HG02938 (cell line): ENCODE data around the gene SLC3A2.
"Not testable (repeated sequence)": the region's sequence is repeated elsewhere in the genome, so short reads cannot be mapped to it uniquely, and the experiment has no call there.

Source experiments
- ATAC-seq: cut with Tn5 transposase; IDR thresholded peaks from one replicate; pipeline ENCODE4 v1.9.1; 2021; ENCODE audit warnings: mild to moderate bottlenecking, moderate library complexity; ENCODE audit not compliant: unreplicated experiment

SLC3A2 gene

DNA sequence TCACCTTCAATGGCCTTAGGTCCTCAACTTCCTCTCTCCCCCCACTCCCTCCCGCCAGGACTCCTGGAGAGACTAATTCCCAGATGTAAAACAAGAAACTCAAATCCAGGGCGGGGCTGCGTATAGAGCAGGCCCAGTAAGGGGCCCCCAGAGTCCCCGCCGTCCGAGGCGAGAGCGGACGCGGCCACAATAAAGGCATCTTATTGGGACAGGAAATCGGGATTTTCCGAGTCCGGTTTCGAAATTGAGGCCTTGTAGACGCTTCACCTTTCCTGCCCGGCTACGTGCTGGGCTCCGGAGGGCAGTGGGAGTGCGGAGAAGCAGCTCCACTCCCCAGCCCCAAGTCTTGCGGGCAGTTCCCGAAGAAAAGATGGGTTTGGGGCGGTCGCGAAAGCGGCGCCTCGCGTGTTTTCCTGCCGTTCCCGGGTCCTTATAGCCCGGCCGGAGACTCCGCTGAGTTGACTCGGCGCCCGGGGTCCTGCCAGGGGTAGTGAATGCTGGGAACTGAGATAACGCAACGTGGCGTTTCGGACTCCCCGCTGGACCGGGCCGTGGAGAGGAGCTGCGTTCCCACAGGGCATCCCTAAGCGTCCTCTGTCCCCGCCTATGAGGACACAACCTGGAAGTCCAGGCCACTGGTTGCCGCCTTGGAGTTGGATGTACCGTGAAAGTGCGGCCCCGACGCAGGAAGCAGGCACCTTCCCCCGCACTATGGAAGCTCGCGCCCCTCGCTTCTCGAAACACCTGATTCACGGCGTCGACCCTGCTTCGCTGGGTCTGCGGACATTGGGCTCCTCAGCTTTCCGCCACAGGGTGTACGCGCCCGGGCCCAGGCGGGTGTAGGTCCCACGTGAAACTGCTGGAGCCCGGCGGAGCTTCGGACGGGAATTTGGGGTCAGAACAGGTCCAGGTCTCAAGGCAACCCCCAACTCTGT lies 45.3 kb downstream of the SLC3A2 start:
- no peak for ATAC-seq

DNA sequence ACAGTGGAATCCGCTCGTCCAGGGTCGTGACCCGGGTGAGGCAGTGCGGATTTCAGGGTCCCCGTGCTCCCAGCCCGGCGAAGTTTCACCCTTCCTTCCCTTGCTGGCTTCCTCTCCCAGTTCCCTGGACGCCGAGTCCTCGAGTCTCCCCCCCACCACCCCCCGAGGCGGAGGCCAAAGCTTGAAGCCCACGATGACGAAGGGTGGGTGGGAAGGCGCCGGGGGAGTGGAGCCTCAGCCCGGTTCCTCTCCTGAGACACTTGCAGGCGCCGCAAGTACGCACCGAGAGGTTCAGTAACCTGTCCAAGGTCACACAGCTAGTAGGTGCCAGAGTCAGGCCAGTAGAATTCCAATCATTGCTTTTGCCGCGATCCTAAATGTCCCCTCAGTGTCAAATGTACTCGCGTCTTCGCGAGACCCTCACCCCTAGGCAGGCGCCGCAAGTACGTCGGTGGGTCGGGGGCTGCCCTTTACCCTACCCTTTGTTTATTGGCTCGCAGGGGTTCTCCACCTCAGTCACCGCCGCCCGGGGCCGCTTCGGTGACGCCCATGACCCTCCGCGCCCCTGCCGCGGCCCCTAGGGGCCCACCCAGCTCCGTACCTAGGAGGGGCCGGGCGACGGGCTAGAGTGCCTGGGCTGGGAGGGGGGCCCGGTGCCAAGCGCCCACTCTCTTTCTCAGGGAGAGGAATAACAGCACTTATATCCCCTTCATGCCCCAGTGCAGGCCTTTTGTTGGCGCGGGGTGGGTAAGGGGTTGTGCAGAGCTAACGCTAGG lies 46.2 kb downstream of the SLC3A2 start:
- ATAC-seq, result no peak

DNA sequence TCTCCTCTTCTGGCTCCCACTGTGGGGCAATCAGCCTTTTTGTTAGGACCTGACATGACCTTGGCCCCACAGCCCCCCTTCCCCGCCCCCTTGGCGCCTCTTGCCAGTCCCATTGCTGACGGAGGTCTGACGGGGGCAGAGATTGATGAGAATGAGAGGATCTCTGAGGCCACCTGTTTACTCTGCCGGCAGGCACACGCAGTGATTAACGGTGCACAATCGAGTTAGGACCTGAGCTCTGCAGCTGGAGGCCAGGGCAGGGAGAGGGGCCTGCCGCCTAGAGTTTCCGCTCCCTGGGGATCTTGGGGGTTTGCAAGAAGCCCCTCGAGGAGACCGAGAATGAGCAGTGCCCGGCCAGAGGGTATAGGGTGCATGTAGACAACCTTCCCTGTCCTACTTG lies 47.3 kb downstream of the SLC3A2 start:
- ATAC-seq, result no peak

DNA sequence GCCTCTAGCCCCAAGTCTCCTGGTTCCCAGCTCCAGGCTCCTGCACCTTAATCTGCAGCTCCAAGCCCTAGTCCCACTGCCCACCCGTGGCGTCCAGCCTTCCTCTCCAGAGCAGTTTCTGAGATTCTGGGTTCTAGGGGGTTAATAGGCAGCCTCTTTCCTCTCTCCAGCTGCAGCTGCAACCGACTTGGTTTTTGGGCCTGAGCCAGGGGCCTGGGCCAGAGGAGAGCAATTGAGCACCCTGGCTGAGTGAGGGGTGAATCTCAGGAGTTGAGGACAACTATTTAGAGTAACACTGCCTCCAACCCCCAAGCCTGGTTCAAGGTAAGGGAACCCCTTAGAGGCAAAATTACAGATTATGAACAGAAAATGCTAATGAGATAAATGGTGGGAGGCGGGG lies 49.5 kb downstream of the SLC3A2 start:
- no peak for ATAC-seq

DNA sequence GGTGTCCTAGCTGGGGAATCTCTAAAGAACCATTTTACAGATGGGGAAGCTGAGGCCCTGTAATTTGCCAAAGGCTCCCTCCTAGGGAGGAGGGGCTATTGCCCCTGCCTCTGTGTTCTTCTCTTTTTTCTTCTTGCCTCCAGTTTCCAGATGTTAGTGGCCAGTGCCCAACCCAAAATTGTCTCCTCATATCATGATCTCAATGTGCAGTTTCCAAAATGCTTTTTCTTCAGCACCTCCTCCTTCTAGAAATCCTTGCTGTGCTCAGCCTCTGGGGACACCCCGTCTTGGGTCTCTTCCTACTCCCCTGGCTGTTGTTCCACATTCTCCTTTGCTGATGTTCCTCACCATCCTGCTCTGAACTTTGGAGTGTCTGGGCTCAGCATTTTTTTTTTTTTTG lies 50.0 kb downstream of the SLC3A2 start:
- ATAC-seq, result no peak

DNA sequence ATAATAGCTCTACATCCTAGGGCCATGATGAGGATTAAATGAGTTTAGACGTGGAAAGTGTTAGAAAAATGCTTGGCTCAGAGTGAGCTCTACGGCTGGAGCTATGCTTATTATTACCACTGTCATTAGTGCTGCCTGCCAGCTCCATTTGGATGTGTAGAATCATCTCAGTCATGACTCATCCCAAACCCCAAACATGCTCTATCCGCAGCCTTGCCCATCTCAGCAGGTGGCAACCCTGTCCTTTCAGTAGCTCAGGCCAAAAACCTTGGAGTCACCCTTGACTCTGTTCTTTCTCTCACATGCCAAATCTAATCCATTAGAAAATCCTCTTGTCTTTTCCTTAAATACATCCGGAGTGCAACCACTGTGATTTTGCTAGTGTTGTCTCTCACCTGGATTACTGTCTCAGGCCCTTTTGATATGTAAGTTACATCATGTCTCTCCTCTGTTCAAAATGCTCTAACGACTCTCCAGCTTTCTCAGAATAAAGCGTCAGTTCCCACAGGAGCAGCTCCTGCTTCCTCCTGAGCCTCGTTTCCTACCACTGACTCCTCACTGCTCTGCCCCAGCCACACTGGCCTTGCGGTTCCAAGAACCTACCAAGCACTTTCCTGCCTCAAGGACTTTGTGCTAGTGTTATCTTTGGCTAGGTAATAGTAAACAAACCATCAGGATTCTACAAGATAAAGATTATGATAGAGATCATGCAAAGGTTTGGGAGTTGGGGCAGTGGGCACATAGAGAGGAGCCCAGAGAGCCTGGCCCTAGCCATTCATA lies 51.0 kb downstream of the SLC3A2 start:
- ATAC-seq, result no peak

DNA sequence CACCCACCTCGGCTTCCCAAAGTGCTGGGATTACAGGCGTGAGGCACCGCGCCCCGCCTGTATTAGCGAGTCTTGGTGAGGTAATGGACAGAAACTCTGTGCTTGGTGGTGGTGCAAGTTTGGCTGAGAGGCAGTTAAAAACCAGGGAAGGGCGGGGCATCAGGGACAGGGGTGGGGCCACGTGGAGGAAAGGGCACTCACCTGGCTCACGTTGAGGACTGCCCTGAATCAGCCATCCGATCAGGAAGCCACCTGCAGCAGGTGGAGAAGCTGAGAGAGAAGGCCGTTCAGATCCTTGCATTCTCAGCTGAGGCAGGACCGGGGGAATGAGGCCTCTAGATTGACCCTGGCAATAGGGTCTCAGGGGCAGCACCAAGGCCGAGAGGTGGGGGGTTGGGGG lies 52.6 kb downstream of the SLC3A2 start:
- ATAC-seq, result no peak

DNA sequence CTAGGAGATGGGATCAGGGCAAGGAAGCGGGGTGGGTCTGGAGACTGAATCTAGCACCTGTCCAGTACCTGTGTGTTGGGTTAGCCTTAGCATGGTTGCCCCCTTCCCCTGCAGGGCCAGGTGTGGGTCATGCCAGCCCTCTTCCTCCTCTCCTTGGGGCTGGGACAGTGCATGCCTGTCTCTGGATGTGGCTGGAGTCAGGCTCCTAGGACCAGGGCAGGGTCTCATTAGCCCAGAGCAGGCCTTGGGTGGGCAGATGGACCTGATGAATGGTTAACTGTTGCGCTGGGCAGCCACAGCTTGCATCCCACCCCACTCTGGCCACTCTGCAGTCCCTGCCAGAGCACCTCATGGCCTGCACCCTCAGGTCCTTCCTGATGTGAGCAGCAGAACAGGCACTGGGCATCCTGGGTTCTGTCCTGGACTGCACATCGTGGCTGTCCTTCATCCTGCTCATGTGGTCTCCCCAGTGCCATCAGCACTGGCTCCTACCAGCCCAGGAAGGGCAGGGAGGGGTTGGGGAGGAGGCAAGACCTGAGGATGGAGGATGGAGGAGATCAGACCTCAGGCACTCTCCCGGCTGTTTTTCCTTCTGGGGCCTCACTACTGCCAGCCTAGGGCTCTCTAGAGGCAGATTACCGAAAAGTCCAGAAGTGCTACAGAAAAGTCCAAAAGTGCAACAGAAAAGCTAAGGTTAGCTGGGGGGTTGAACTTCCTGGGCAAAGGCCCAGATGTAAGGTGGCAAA lies 53.2 kb downstream of the SLC3A2 start:
- no peak for ATAC-seq

DNA sequence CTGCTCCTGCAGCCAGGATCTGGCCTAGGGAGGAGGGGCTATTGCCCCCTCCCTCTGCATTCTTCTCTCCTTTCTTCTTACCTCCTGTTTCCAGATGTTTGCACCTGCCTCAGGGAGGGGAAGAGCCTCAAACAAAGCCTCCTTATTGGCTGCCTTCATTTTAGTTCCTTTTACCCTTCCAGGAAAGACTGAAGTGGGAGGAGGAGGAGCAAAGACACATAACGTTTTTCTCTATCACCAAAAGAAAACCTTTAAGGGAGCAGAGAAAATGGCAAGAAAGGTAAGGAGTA lies 53.7 kb downstream of the SLC3A2 start:
- ATAC-seq, result no peak

DNA sequence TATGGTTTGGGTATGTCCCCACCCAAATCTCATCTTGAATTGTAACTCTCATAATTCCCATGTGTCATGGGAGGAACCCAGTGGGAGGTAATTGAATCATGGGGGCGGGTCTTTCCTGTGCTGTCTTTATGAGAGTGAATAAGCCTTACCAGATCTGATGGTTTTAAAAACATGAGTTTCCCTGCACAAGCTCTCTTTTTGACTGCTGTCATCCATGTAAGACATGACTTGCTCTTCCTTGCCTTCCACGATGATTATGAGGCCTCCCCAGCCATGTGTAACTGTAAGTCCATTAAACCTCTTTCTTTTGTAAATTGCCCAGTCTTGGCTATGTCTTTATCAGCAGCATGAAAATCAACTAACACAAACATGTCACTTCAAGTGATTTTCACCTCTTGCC lies 56.8 kb downstream of the SLC3A2 start:
- not testable (repeated sequence) for ATAC-seq
